Activated T-helper 1 cell treated with anti-CD3 and anti-CD28 coated beads, Interleukin-12 subunit alpha, Interleukin-12 subunit beta, Interleukin-2, Interleukin-4 antibody, amounts not matched to agents 30 ng/mL and 10 ng/mL and 1 ng/mL, durations not matched to agents 14 hours and 24 hours and 36 hours (primary cell): ENCODE data around the gene GLYATL1. TPM values are rescaled to one million over a fixed set of nuclear protein-coding genes. Genes with fewer than 3 reads are reported as not detected.

Source experiments
- DNase-seq: peaks from one replicate; pipeline ENCODE4 v3.0.0; 2021; ENCODE audit warnings: low spot score
- H3K27ac Mint-ChIP-seq: one replicate; pipeline ENCODE4 v1.8.0; 2021; ENCODE audit warnings: mild to moderate bottlenecking, mixed read lengths
- H3K27me3 Mint-ChIP-seq: one replicate; pipeline ENCODE4 v1.8.0; 2022; ENCODE audit warnings: mild to moderate bottlenecking, moderate library complexity, mixed read lengths; ENCODE audit not compliant: insufficient read depth
- H3K36me3 Mint-ChIP-seq: one replicate; pipeline ENCODE4 v1.8.0; 2021; ENCODE audit warnings: low read depth, mixed read lengths
- H3K4me1 Mint-ChIP-seq: one replicate; pipeline ENCODE4 v1.8.0; 2021; ENCODE audit warnings: low read depth, mixed read lengths
- H3K4me3 Mint-ChIP-seq: one replicate; pipeline ENCODE4 v1.8.0; 2021; ENCODE audit warnings: mild to moderate bottlenecking, moderate library complexity, mixed read lengths
- H3K9me3 Mint-ChIP-seq: one replicate; pipeline ENCODE4 v1.8.0; 2021; ENCODE audit warnings: mixed read lengths
- intact Hi-C: fragments of 100-400 bp; cut with micrococcal nuclease; formaldehyde crosslinking; loops from one replicate; pipeline ENCODE4 v1.15.1; 2024
- total RNA-seq: library from RNA; stranded (reverse); gene quantifications from 2 replicates; pipeline ENCODE4 v1.2.3, GENCODE V29; 2022

The GLYATL1 gene
- total RNA-seq = not detected in 2 replicates

DNA sequence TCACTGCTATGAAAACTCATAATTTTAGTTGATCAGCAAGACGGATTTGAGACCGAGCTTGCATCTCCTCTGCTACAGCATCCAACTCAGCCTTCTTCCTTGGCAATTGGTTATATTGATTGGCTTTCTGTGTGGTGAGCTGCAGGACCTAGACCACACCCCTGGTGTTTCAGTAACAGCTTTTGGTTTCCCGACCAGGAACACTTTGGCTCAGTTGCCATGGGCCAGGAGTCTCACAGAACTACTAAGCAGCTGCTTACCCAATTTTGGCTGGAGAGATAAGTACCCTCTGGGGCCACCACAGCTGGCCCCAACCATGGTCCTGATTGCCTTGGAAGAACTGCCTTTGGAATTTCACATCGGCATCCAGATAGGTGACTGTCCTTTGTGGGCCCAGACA lies at the start of gene GLYATL1:
Gene GLYATL1 (plus strand): TSS at position 212 of the 400 bp plus-strand sequence. CDS start 7,600 bp downstream, outside the sequence.
- DNase-seq = no peak
- Mint-ChIP-seq H3K9me3 (no peaks in the 10 kb centered on the region), H3K27me3 (peaks cover 4% of the 10 kb centered on the region), H3K4me3 (no peak within 1 kb of the TSS), H3K36me3 (no peaks in the 10 kb centered on the region), H3K27ac (no peak within 1 kb of the TSS), H3K4me1 (no peaks in the 10 kb centered on the region)
- intact Hi-C loops = no loop called here

DNA sequence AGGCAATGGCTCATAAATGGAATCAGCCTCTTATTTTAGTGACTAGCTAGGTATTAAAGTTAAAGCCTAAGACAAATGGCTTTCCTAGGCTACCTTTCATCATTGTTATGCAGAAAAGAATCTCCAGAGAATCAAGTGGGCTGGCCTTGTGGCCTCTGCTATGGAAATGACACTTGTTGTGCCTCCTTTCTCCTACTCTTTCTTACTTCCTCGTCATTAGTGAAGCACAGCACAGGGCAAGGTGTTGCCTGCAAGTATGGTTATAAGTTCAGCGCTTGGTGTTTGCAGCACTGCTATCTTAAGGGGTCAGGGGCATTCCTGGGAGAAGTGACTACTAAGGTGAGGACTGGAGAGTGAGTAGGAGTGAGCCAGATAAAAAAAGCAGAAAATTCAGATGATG lies 45.4 kb upstream of the GLYATL1 start:
- Mint-ChIP-seq H3K36me3 (no peaks in the 10 kb centered on the region), H3K27ac (no peak overlapping the region), H3K27me3 (peaks cover 8% of the 10 kb centered on the region), H3K4me3 (no peak overlapping the region), H3K9me3 (no peaks in the 10 kb centered on the region), H3K4me1 (no peaks in the 10 kb centered on the region)
- DNase-seq = no peak
- intact Hi-C loops = no loop called here

DNA sequence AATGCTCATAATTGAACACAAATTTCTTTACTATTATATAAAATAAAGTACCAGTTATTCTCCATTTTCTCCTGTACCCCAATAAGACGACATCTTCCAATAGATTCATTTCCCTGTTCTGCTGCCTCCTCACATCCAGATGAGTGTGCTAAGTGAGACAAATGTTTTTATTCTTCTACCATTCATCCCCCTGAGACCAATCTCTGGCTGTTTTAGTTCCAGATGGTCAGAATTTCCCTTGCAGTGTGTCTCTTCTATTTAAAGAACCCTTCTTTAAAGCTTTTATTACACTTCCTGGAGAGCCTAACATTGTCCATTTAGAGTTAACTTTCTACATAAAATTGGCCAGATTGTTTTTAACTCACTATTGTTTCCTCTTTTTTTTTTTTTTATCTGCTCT lies 41.2 kb upstream of the GLYATL1 start:
- intact Hi-C loops = no loop called here
- no peak for DNase-seq
- Mint-ChIP-seq H3K27ac (no peak overlapping the region), H3K9me3 (no peaks in the 10 kb centered on the region), H3K27me3 (peaks cover 14% of the 10 kb centered on the region), H3K4me1 (no peaks in the 10 kb centered on the region), H3K36me3 (no peaks in the 10 kb centered on the region), H3K4me3 (no peak overlapping the region)

- Mint-ChIP-seq H3K27me3 (peaks cover 32% of the 10 kb centered on the region), H3K4me3 (no peak overlapping the region), H3K9me3 (no peaks in the 10 kb centered on the region), H3K27ac (no peak overlapping the region), H3K4me1 (no peaks in the 10 kb centered on the region), H3K36me3 (no peaks in the 10 kb centered on the region)
- DNase-seq = peak; percentile 9
- intact Hi-C loops = loop anchor here (2.0 kb wide), 1 partner anchor 246 kb away; no protein-coding TSS in a partner anchor
Measured at GRCh38 chr11:58900479-58901420, 38.5 kb upstream of the GLYATL1 start.

DNA sequence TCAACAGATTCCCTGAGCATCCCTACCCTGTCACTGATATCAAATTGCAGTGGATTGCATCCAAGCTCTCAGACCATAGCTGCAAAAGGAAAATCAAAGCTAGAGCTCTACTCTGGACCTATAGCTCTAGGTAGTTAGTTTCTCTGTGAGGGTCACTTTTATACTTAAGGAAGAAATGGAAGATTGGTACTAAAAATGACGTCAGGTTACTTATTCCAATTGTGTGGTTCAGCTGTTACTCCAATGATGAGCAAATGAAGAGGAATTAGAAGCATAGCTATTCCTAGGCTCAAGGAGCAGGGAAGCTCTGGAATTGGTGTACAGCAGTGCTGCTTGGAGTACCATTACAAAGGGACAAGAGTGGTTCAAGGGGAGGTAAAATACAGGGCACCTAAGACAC lies 36.4 kb upstream of the GLYATL1 start:
- no peaks in the 10 kb centered on the region for H3K36me3 Mint-ChIP-seq

GRCh38 chr11:58905011-58905720 lies 34.1 kb upstream of the GLYATL1 start:
- Mint-ChIP-seq H3K9me3 (no peaks in the 10 kb centered on the region), H3K4me3 (no peak overlapping the region), H3K27ac (no peak overlapping the region), H3K4me1 (no peaks in the 10 kb centered on the region), H3K36me3 (no peaks in the 10 kb centered on the region), H3K27me3 (peaks cover 50% of the 10 kb centered on the region)
- DNase-seq = no peak
- intact Hi-C loops = no loop called here

More for the DNA sequence above, 36.4 kb upstream of the GLYATL1 start:
- intact Hi-C loops = no loop called here
- Mint-ChIP-seq H3K9me3 (no peaks in the 10 kb centered on the region), H3K4me3 (no peak overlapping the region), H3K4me1 (no peaks in the 10 kb centered on the region), H3K27ac (no peak overlapping the region), H3K27me3 (peaks cover 44% of the 10 kb centered on the region)
- DNase-seq = no peak

GRCh38 chr11:58905721-58906547 lies 33.4 kb upstream of the GLYATL1 start:
- DNase-seq = no peak
- no peaks in the 10 kb centered on the region for H3K4me1 Mint-ChIP-seq
- intact Hi-C loops = no loop called here
- H3K36me3 Mint-ChIP-seq = no peaks in the 10 kb centered on the region
- H3K27ac Mint-ChIP-seq = no peak overlapping the region
- H3K27me3 Mint-ChIP-seq = peaks cover 52% of the 10 kb centered on the region
- no peak overlapping the region for H3K4me3 Mint-ChIP-seq
- no peaks in the 10 kb centered on the region for H3K9me3 Mint-ChIP-seq

DNA sequence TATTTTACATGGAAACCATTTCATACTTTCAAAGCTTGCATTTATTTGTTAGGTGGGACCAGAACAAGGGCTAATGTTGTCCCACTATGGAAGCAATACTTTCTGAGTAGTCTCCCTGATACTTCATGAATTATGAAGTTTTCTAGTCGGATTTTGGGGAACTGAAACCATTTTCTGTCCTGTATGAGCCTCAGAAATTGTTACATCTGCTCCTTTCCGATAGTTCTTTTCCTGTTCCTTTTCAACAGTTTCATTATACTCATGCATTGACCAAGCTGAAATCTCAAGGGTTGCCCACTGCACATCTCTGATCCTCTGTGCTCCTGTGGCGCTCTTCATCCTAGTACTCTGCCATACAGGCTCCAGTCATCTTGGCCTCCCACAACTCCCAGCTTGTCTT lies 31.5 kb upstream of the GLYATL1 start:
- no peaks in the 10 kb centered on the region for H3K4me1 Mint-ChIP-seq
- no peaks in the 10 kb centered on the region for H3K36me3 Mint-ChIP-seq
- H3K4me3 Mint-ChIP-seq = no peak overlapping the region
- intact Hi-C loops = no loop called here
- peaks cover 45% of the 10 kb centered on the region for H3K27me3 Mint-ChIP-seq
- no peak for DNase-seq
- no peak overlapping the region for H3K27ac Mint-ChIP-seq
- no peaks in the 10 kb centered on the region for H3K9me3 Mint-ChIP-seq

GRCh38 chr11:58912124-58912523 lies 27.2 kb upstream of the GLYATL1 start:
- no peak for DNase-seq
- Mint-ChIP-seq H3K9me3 (peaks cover 2% of the 10 kb centered on the region), H3K4me1 (no peaks in the 10 kb centered on the region), H3K36me3 (no peaks in the 10 kb centered on the region), H3K4me3 (no peak overlapping the region), H3K27ac (no peak overlapping the region), H3K27me3 (peaks cover 23% of the 10 kb centered on the region)
- intact Hi-C loops = no loop called here

DNA sequence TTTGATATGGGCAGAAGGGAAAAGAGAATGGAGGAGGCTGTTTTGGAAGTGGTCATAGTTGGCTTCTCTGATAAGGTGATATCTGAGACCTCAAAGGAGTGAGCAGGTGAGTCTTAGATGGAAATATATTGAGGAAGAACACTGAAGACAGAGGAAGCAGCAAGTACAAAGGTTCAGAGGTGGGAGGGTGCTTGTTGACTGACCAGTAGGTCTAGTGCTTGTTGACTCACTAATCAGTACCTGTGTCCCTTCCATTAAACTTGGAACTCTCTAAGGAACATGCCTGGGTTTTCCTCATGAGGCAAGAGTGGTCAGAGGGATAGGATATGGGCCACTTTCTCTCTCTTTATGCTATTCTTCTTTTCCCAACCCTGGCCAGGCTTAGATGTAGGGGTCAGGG lies 25.6 kb upstream of the GLYATL1 start:
- no peaks in the 10 kb centered on the region for H3K36me3 Mint-ChIP-seq
- peaks cover 6% of the 10 kb centered on the region for H3K9me3 Mint-ChIP-seq
- intact Hi-C loops = no loop called here

GRCh38 chr11:58914821-58915543 lies 24.3 kb upstream of the GLYATL1 start:
- H3K4me3 Mint-ChIP-seq = no peak overlapping the region
- DNase-seq = no peak
- H3K27me3 Mint-ChIP-seq = peaks cover 10% of the 10 kb centered on the region
- H3K9me3 Mint-ChIP-seq = peaks cover 6% of the 10 kb centered on the region
- no peaks in the 10 kb centered on the region for H3K36me3 Mint-ChIP-seq
- no peak overlapping the region for H3K27ac Mint-ChIP-seq
- intact Hi-C loops = no loop called here
- H3K4me1 Mint-ChIP-seq = no peaks in the 10 kb centered on the region

More for the DNA sequence above, 25.6 kb upstream of the GLYATL1 start:
- Mint-ChIP-seq H3K4me1 (no peaks in the 10 kb centered on the region), H3K27me3 (peaks cover 12% of the 10 kb centered on the region), H3K27ac (no peak overlapping the region), H3K4me3 (no peak overlapping the region)
- DNase-seq = no peak

- Mint-ChIP-seq H3K4me1 (no peaks in the 10 kb centered on the region), H3K9me3 (peaks cover 6% of the 10 kb centered on the region), H3K27ac (no peak overlapping the region), H3K36me3 (no peaks in the 10 kb centered on the region), H3K27me3 (peaks cover 7% of the 10 kb centered on the region), H3K4me3 (no peak overlapping the region)
- no peak for DNase-seq
- intact Hi-C loops = no loop called here
Measured at GRCh38 chr11:58916637-58917036, 22.7 kb upstream of the GLYATL1 start.
